K562 (cell line): ENCODE measurements around the gene PSMD2. TPM values are rescaled to one million over a fixed set of nuclear protein-coding genes. Genes with fewer than 3 reads are reported as not detected.

Experiments
- ATAC-seq: fragments of 200-7000 bp; cut with Tn5 transposase; 3 replicates; pipeline ENCODE4 v1.9.1; 2020; ENCODE audit warnings: moderate library complexity
- BruUV-seq: library from RNA; stranded (reverse); fragments of 400-500 nt; replicated peaks from 2 replicates; lab custom pipeline; 2021; lab: Mats Ljungman, UMichigan
- CTCF ChIA-PET: fragments of 300-600 bp; formaldehyde crosslinking; extraction: SDS; loops from one replicate; lab custom pipeline; 2021; ENCODE audit warnings: low intra/inter-chr PET ratio; lab: Yijun Ruan, JAX
- POLR2A ChIA-PET: fragments of 300-600, 350-650 bp; sonication (Branson Sonifier 250); formaldehyde crosslinking; extraction: SDS; loops from one replicate; lab custom pipeline; 2021; ENCODE audit warnings: antibody characterized with exemption, inconsistent platforms; lab: Yijun Ruan, JAX
- DNase-seq, 4 experiments: peaks; one replicate each; pipeline versions ENCODE4 v3.0.0 to v3.0.0-alpha.2; 2011 to 2018; ENCODE audit warnings: low spot score in 3 of 4, mixed read lengths in 3 of 4; ENCODE audit errors: extremely low read depth in 1 of 4
- FAIRE-seq: peaks from 2 replicates; lab custom pipeline; 2011; peaks lifted over from hg19 to GRCh38; lab: Jason Lieb, UNC
- H2AFZ ChIP-seq: 2 replicates; pipeline ENCODE4 v1.6.0; 2011; ENCODE audit warnings: low read depth, low read length, control low read depth, inconsistent platforms
- H3K27ac ChIP-seq: fragments of 200-600 bp; 3 replicates; pipeline ENCODE4 v1.8.0; 2011; ENCODE audit warnings: low read depth, mild to moderate bottlenecking, control low read depth, inconsistent platforms, low read length, moderate library complexity, mixed read lengths; ENCODE audit errors: extremely low read depth
- H3K27me3 ChIP-seq, 2 experiments: fragments of 300-600 bp in 1 of 2; 2 replicates in 1 of 2; 3 replicates in 1 of 2; pipeline versions ENCODE4 v1.6.0 to v1.8.0; 2011; ENCODE audit warnings: inconsistent platforms in 2 of 2, low read length in 2 of 2, mild to moderate bottlenecking in 1 of 2, mixed read lengths in 1 of 2, moderate library complexity in 1 of 2; ENCODE audit not compliant: control insufficient read depth in 2 of 2, insufficient read depth in 2 of 2
- H3K36me3 ChIP-seq: fragments of 300-600 bp; 3 replicates; pipeline ENCODE4 v1.8.0; 2011; ENCODE audit warnings: mild to moderate bottlenecking, low read length, inconsistent platforms; ENCODE audit not compliant: control insufficient read depth, insufficient read depth
- H3K4me1 ChIP-seq, 2 experiments: fragments of 200-600 bp in 1 of 2; replicated peaks in 1 of 2; 2 replicates in 1 of 2; 3 replicates in 1 of 2; pipeline versions ENCODE4 v1.5.1 to v1.8.0; 2011; ENCODE audit warnings: inconsistent platforms in 2 of 2, low read length in 2 of 2, mild to moderate bottlenecking in 1 of 2, mixed read lengths in 1 of 2, moderate library complexity in 1 of 2; ENCODE audit not compliant: control insufficient read depth in 2 of 2, insufficient read depth in 2 of 2
- H3K4me2 ChIP-seq: 2 replicates; pipeline ENCODE4 v1.6.1; 2011; ENCODE audit warnings: low read length, control low read depth, inconsistent platforms, mixed read lengths; ENCODE audit not compliant: insufficient read depth
- H3K4me3 ChIP-seq: fragments of 200-600 bp; sonication (generic), shearing (Covaris generic); 2 replicates; pipeline ENCODE4 v1.5.1; 2016; ENCODE audit warnings: control low read depth, inconsistent platforms
- H3K79me2 ChIP-seq: fragments of 200-600 bp; 3 replicates; pipeline ENCODE4 v1.8.0; 2011; ENCODE audit warnings: low read length, inconsistent platforms; ENCODE audit not compliant: control insufficient read depth, insufficient read depth
- H3K9ac ChIP-seq, 2 experiments: 2 replicates each; pipeline versions ENCODE4 v1.6.0 to v1.6.1; 2011; ENCODE audit warnings: low read depth in 2 of 2, low read length in 2 of 2, control low read depth in 1 of 2, inconsistent platforms in 1 of 2, mild to moderate bottlenecking in 1 of 2, mixed read lengths in 1 of 2; ENCODE audit not compliant: insufficient read depth in 1 of 2
- H3K9me1 ChIP-seq: one replicate; pipeline ENCODE4 v1.6.0; 2011; ENCODE audit warnings: inconsistent platforms, mild to moderate bottlenecking, low read length, moderate library complexity; ENCODE audit not compliant: control insufficient read depth, insufficient read depth
- H3K9me3 ChIP-seq: replicated peaks from 2 replicates; pipeline ENCODE4 v1.5.1; 2011; ENCODE audit warnings: low read depth, low read length, inconsistent platforms; ENCODE audit not compliant: control insufficient read depth, insufficient read depth
- H4K20me1 ChIP-seq: replicated peaks from 2 replicates; pipeline ENCODE4 v1.6.1; 2011; ENCODE audit warnings: low read length, inconsistent platforms, mixed read lengths; ENCODE audit not compliant: control insufficient read depth, insufficient read depth
- CREB3L1 ChIP-seq: fragments of 450-650 bp; IDR thresholded peaks from 2 replicates; pipeline ENCODE4 v1.6.1; 2014; ENCODE audit warnings: low read depth, mild to moderate bottlenecking, moderate library complexity, borderline replicate concordance
- ELF4 ChIP-seq: fragments of 450-650 bp; formaldehyde crosslinking; IDR thresholded peaks from 2 replicates; pipeline ENCODE4 v1.4.0; 2022; ENCODE audit warnings: missing genetic modification characterization
- ETS1 ChIP-seq: conservative IDR thresholded peaks from 2 replicates; pipeline ENCODE4 v1.6.1; 2011; ENCODE audit warnings: low read depth, mild to moderate bottlenecking, low read length; ENCODE audit not compliant: control insufficient read depth
- POLR2G ChIP-seq: fragments of 200-400 bp; formaldehyde crosslinking; IDR thresholded peaks from 2 replicates; pipeline ENCODE4 v1.6.1; 2017; ENCODE audit warnings: low read depth, mild to moderate bottlenecking, antibody characterized with exemption, low read length, moderate library complexity
- WGBS: fragments of 100-300 bp; shearing (Covaris generic); methylation state at CpG from one replicate; pipeline ENCODE4 v1.1.6; 2016; ENCODE audit warnings: low coverage, mixed read lengths; ENCODE audit not compliant: insufficient coverage; ENCODE audit errors: missing lambda C conversion rate; 5-methylcytosine and 5-hydroxymethylcytosine counted together
- in situ Hi-C: fragments of 300-500 bp; cut with MboI; formaldehyde crosslinking; loops from 4 replicates; pipeline ENCODE4 v1.15.0; 2018; ENCODE audit warnings: inconsistent platforms, mixed read lengths
- intact Hi-C: fragments of 100-400 bp; cut with micrococcal nuclease; formaldehyde crosslinking; loops from 2 replicates; pipeline ENCODE4 v1.14.2; 2022
- polyA plus RNA-seq, 8 experiments: library from polyadenylated mRNA; depleted of rRNA in 4 of 8; stranded (reverse) in 5 of 8; unstranded in 3 of 8; fragments of >200 nt; fragmentation: Nextera tagmentation in 2 of 8; fragmentation: Illumina TruSeq in 1 of 8; extraction: Ambion mirVana in 2 of 8; extraction: Trizol in 1 of 8; gene quantifications; 2 replicates each; pipeline versions ENCODE4 v1.2.1 to v1.2.3, GENCODE V29; 2011 to 2014; ENCODE audit warnings: inconsistent platforms in 1 of 8, missing spikeins in 1 of 8
- total RNA-seq, 7 experiments: library from RNA; depleted of rRNA in 6 of 7; stranded (reverse); fragments of >200 nt in 6 of 7; fragmentation: Illumina TruSeq in 2 of 7; extraction: Trizol in 2 of 7; gene quantifications; 2 replicates each; pipeline versions ENCODE4 v1.2.1 to v1.2.3, GENCODE V29; 2011 to 2021; ENCODE audit warnings: low replicate concordance in 1 of 7

Gene PSMD2
- total and polyA plus RNA-seq, 9 of the 15 experiments (the other 6 are each of a cell fraction or from before 2014, with no cell fraction given), result 152 to 484 (median 295) TPM

GRCh38 chr3:184315543-184315867 lies 16.5 kb downstream of the PSMD2 start (continued):
- 0 out of 2 replicates have a peak, but pooled peaks have one; percentile 9 for TF ChIP-seq ETS1
- TF ChIP-seq, all 486 proteins: peak for 3

- peaks cover 66% of the 10 kb centered on the region for H3K79me2 ChIP-seq
These were observed 17.0 kb downstream of the PSMD2 start for GRCh38 chr3:184315871-184316661.

More at GRCh38 chr3:184315871-184316661, 17.0 kb downstream of the PSMD2 start:
- H3K9ac ChIP-seq, result peak overlapping the region; percentile 99 to 100
- H3K4me2 ChIP-seq, result peak overlapping the region; percentile 99
- intact Hi-C loops (loop anchor here (2.0 kb wide), 1 partner anchor 17 kb away; the partner anchor contains the start of gene PSMD2), in situ Hi-C loops (no loop called here)
- H3K27me3 ChIP-seq, result no peaks in the 10 kb centered on the region
- ChIA-PET POLR2A (interaction anchor here (0.5 to 2.3 kb wide), 15 partner anchors 10 to 136 kb away, joined by 3 to 24 read pairs (median 4); partner anchors contain the start of gene PSMD2), CTCF (no interaction called here)
- H4K20me1 ChIP-seq, result peaks cover 41% of the 10 kb centered on the region
- BruUV-seq, result no TSS peak
- peaks cover 57% of the 10 kb centered on the region for H3K36me3 ChIP-seq
- H2AFZ ChIP-seq, result no peak overlapping the region
- H3K9me1 ChIP-seq, result peaks cover 13% of the 10 kb centered on the region
- peak overlapping the region; percentile 94 for H3K27ac ChIP-seq
- H3K4me3 ChIP-seq, result peak overlapping the region; percentile 100
- FAIRE-seq (no peak), DNase-seq (peak in 2 of 4 experiments; percentile 12 to 19), ATAC-seq (peak; percentile 6)
- 6% methylated on average over 15 of the region's 16 CpGs for WGBS
- H3K9me3 ChIP-seq, result no peaks in the 10 kb centered on the region
- peaks cover 13 to 39% of the 10 kb centered on the region in 2 experiments; a peak in 4 of 5 replicates for H3K4me1 ChIP-seq
- no peak for TF ChIP-seq ELF4 (CRISPR knock-in tag)
- no peak for TF ChIP-seq CREB3L1
- TF ChIP-seq POLR2G, result peak; percentile 45; the same call in 1 of the 2 replicates
